Activated CD4-positive, CD25-positive, alpha-beta regulatory T cell (primary cell): Measurements from ENCODE around the gene IFTAP.

Experiments
- DNase-seq, 4 experiments: peaks; one replicate each; lab custom pipeline; 2025; lab: John Stamatoyannopoulos, UW

The IFTAP gene

GRCh38 chr11:36598051-36598450 lies 3.7 kb downstream of the IFTAP start, which contains the start of gene RAG2:
Gene RAG2, minus strand, starts transcription at chr11:36598236. Its CDS starts 4,068 bp downstream, at chr11:36594168.
- DNase-seq: no peak

- no peak for DNase-seq
Measured at GRCh38 chr11:36600180-36600579, 5.9 kb downstream of the IFTAP start.

- DNase-seq: no peak
Measured at GRCh38 chr11:36601155-36601554, 6.9 kb downstream of the IFTAP start.

DNA sequence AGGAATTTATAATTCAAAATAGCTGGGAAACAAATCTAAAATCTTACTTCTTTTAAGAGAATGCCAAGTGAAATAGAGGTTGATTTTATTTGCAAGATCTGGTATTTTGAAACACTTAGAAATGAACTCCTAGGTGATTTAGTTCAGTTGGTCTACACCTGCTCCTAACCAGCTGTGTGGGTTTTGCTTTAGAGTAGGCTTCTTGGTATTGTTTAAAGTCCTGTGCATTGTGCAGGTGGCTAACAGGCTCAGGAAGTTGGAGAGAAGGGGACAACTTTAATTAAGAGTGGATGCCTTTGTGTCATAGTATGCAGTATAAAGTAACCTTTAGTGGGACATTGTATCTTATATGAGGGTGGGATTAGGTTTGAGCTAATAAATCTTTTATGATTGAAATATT lies 7.8 kb downstream of the IFTAP start:
- no peak for DNase-seq

DNA sequence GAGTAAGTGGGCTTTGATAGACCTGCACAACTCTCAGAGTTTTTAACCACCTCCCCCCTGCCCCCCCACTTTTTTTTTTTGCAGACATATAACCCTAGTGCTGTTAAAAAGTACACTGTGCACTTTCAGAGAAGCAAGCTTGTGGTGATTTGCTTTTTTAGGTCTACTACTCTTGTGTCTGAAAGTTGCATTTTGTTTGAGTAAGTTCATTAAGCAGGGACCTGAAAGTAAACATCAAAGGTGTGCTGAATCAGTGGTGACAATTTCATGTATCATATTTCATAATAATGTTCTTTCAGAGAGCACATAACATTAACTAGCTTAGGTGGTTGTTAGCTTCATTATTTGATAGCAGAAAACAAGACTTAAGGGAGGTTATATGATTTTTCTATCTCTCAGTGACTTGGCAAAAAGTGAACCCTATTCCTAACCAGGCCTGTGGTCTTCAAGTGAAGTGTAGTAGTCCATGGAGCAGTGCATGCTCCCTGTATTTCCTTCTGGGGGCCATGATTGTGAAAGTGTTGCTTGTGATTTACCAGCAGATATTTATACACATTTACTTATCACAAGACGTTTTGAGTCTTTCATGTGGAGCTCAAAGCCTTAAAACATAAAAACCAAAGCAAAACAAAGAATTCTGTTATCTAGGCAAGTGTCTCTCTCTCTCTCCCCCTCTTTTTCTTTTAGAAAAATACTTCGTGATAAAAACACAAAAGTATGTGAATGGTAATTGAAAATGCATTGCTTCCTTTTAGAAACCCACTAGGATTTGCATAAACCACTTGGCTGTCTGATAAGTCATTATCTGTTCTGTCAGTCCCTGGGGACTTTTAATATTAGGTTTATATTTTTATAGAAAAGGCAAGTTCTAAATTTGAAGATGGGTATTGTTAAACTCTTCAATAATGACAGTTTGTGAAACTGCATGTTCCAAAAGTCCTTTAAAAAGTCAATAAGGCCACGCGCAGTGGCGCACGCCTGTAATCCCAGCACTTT lies 11.2 kb downstream of the IFTAP start:
- DNase-seq: no peak

- DNase-seq: no peak
Measured at GRCh38 chr11:36608491-36609199, 14.3 kb downstream of the IFTAP start.

GRCh38 chr11:36609383-36609782 lies 15.1 kb downstream of the IFTAP start:
- DNase-seq: no peak

DNA sequence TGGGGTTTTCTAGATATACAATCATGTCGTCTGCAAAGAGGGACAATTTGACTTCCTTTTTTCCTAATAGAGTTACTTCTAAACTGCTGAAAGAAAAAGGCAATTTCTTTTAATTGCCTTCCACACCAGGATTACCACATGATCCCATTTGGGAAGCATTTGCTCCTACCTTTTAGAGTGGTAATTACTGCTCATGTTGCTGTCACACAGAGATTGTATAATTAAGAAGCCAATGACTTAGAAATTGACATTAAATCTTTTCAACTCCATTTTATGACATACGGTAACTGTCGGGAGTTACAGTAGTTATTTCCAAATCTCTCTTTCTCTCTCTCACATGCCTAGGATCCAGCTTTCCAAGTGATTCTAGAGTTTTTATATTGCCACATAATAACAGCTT lies 21.5 kb downstream of the IFTAP start:
- no peak for DNase-seq

DNA sequence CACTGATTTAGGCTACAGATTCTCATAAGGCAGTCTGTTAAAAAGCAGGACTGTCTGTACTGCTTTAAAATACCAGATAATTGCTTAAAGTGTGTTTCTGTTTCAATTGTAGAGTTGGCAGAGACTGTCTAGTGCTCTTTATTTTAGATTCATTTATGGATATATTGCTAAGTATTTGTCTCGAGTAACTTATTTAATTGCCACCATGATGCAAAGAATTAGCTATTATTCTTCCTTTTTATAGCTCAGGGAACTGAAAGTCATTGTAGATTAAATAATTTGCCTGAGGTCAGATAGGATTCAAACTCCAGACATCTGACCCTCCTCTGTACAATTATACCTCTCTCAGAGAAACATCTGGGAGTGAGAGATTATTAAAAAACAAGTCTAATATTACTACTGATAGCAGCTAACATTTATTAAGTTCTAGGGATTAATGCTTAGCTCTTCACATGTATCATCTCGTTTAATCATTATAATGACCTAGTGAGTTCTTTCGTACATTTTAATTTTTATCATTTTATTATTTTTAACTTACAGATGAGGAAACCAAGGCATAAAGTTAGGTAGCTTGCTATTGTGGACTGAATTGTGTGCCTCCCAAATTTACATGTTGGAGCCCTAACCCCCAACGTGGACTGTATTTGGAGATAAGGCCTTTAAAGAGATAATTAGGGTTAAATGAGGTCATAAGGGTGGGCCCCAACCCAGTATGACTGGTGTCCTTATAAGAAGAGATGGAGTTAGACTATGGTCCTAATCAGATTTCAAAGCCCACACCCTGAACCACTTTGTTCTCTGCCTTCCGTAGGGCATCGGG lies 23.5 kb downstream of the IFTAP start:
- DNase-seq: no peak

- no peak for DNase-seq
Measured at GRCh38 chr11:36618363-36619047, 24.2 kb downstream of the IFTAP start.

DNA sequence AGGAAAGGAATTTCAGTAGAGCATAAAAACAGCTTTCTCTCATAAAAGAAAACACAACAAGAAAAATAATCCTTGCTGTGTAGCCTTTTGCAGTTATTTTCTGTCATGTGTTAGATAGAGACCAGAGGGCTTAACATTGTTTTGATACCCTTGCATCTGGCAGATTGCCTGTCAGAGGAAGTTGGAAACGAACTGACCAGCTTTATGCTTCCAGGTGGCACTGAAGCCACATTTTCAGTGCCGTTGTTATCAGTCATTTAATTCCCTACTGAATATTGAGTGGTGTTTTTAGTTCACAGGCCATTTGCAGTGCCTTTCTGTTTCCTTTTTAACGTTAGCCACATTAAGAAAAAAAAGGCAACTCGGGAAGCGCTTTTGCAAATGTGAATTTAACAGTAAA lies 25.2 kb downstream of the IFTAP start:
- no peak for DNase-seq

DNA sequence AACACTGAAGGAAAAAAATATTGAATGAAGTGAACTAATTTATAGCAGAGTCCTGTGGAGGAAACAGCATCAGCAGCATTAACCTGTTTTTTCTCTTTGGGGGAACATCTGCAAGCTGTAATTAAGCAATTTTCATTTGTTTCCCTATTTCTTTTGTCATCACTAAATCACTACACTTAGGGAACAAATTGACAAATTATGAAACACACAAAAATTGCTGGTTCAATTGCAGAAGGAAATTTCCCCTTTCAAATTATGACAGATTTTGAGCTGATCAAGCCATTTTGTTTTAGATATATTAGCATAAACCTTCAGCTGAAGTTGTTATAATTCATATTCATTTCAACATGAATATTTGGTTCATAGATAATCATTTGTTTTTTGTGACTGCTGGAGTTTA lies 25.9 kb downstream of the IFTAP start:
- no peak for DNase-seq

DNA sequence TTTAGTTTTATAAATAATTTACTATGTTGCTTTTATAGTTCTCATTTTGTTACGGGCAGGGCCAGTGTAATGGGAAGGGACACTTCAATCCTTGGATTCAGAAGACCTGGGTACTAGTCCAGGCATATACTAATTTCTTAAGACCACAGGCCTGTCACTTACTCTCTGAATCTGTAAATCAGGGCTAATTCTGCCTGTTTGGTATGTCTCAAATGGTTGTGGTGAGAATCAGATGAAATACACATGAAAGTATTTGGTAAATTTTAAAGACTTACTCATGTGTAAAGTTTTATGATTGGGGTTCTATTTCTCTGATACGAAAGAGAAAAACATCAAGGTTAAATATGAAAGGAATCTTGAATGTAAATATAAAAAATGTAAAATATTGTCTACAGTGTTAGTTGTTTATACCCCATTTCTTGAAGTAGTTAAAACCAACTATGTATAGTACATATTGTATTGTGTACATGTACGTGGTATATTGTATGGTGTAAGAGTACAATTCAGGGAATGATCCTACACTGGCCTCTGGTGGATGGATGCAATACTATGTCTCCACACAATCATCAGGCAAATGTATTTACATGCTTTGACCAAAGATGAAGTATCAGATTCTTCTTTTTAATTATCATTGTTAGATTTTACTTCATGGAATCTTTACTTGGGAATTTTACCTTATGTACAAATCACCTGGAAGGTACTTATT lies 28.3 kb downstream of the IFTAP start:
- DNase-seq: no peak

GRCh38 chr11:36623494-36623893 lies 29.2 kb downstream of the IFTAP start:
- DNase-seq: no peak

DNA sequence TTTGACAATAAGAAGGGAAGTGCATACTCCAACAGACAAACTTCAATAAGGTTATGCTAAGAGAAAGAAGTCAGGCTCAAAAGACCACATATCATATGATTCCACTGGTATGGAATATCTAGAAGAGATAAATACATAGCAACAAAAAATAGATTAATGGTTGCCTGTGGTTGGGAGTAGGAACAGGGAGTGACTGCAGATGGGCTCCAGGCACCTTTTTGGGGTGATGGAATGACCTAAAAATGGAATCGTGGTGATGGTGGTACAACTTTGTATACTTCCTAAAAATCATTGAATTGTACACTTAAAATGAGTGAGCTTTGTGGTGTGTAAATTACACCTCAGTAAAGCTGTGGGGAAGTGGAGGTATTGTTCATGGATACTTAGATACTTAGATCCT lies 32.7 kb downstream of the IFTAP start:
- no peak for DNase-seq

- no peak for DNase-seq
Measured at GRCh38 chr11:36627471-36627870, 33.2 kb downstream of the IFTAP start.

DNA sequence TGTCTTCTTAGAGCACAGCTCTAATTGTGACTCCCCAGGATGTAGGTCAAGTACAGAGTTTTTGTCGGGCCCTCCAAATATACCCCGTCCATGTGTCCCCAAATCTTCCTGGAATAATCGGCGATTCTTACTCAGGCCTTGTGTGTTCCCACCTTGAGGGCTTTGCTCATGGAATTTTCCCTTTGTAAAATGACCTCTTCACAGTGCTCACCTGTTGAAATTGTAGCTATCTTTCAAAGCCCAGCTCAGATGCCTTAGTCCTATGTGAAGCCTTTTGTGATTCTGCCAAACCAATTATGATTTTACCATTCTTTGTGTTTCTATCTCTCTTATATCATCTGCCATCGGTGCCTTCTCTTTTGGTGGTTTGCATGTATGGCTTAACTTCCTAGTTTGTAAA lies 33.8 kb downstream of the IFTAP start:
- no peak for DNase-seq

GRCh38 chr11:36628765-36629244 lies 34.5 kb downstream of the IFTAP start:
- no peak for DNase-seq

DNA sequence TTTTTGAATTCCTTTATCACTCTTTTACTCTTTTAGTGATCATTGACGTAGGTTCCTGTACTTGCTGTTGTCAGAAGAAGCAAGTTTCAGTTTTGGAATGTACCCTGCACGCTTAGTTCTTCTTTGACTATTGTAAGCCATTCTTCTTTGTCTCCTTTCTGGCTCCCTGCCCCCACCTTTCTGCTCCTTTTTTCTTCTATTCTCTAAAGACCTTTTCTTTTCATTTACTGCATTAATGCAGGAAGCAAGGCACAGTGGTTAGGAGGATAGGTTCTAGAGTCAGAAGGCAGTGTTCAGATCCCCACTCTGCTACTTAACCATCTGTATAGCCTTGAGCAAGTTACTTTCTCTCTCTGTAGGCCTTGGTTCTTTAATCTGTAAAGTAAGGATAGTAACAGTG lies 37.5 kb downstream of the IFTAP start:
- DNase-seq: no peak

DNA sequence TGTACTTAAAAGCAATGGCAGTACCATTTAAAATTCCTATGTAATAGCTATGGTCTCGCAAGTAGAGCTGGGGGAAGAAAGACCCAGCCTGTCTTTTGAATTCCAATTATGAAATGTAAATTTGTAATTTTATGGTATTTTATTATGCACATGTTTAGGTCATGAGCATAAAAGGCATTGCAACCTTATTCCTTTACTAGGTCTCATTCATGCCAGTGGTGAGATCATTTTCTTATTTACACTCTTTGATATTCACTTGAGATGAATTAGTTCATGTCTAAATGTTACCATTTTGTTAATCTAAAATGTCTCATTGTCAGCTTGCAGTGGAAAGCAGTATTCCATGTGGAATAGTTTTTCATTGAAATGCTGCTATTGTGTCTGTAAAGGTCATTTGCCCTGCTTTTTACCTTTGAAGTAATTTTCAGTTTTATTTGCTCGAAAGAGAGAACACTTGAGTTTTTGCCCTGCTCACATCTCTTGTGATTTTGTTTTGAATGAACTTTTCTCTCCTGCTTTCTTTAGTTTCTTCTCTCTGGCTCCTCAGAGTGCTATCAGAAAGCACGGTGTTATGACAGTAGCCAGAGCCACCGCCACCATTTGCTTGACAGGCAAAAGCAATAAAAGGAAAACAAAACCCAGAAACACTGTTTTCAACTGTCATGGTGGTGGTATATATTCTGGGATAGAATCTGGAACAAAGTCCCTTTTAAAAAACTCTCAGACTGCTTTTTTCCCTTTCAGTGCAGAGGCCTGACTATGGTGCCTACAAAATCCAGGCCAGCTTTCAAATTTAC lies 41.0 kb downstream of the IFTAP start:
- no peak for DNase-seq
